Activated naive CD4-positive, alpha-beta T cell treated with anti-CD3 and anti-CD28 coated beads for 36 hours (primary cell): ENCODE results near the gene GATC. TPM values are rescaled to one million over a fixed set of nuclear protein-coding genes. Genes with fewer than 3 reads are reported as not detected.

Source experiments
- CTCF ChIA-PET: fragments of 350-600 bp; sonication (Branson Sonifier 250); formaldehyde crosslinking; loops from one replicate; lab custom pipeline; 2021; ENCODE audit warnings: antibody characterized with exemption; lab: Charles Lee
- DNase-seq: peaks from one replicate; pipeline ENCODE4 v3.0.0-alpha.2; 2020
- H3K27ac Mint-ChIP-seq: one replicate; pipeline ENCODE4 v1.8.0; 2021; ENCODE audit warnings: mild to moderate bottlenecking, mixed read lengths
- H3K27me3 Mint-ChIP-seq: one replicate; pipeline ENCODE4 v1.8.0; 2021; ENCODE audit warnings: low read depth, mixed read lengths
- H3K36me3 Mint-ChIP-seq: one replicate; pipeline ENCODE4 v1.8.0; 2021; ENCODE audit warnings: low read depth, mixed read lengths
- H3K4me1 Mint-ChIP-seq: one replicate; pipeline ENCODE4 v1.8.0; 2021; ENCODE audit warnings: low read depth, mixed read lengths
- H3K4me3 Mint-ChIP-seq: one replicate; pipeline ENCODE4 v1.8.0; 2021; ENCODE audit warnings: mild to moderate bottlenecking, moderate library complexity, mixed read lengths
- H3K9me3 Mint-ChIP-seq: one replicate; pipeline ENCODE4 v1.8.0; 2021; ENCODE audit warnings: mixed read lengths
- intact Hi-C: fragments of 100-400 bp; cut with micrococcal nuclease; formaldehyde crosslinking; loops from one replicate; pipeline ENCODE4 v1.15.1; 2023
- total RNA-seq, 2 experiments: library from RNA; stranded (reverse); gene quantifications; one replicate each; pipeline ENCODE4 v1.2.3, GENCODE V29; 2021

Gene GATC, protein sequence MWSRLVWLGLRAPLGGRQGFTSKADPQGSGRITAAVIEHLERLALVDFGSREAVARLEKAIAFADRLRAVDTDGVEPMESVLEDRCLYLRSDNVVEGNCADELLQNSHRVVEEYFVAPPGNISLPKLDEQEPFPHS
- total RNA-seq: 10 to 100 TPM; 33.1 to 35.3 TPM

GRCh38 chr12:120445911-120446843, at the start of gene GATC, which contains the start of gene TRIAP1:
TSS of gene GATC (plus strand) at chr12:120446444. CDS start at chr12:120446481, 37 bp downstream.
TSS of gene TRIAP1 (minus strand) at chr12:120446384. CDS start at chr12:120446372, 12 bp downstream.
- Mint-ChIP-seq H3K27me3 (no peaks in the 10 kb centered on the region), H3K36me3 (peaks cover 33% of the 10 kb centered on the region), H3K27ac (peak within 1 kb of the TSS; percentile 95), H3K4me1 (peaks cover 47% of the 10 kb centered on the region), H3K9me3 (no peaks in the 10 kb centered on the region), H3K4me3 (peak within 1 kb of the TSS; percentile 95)
- CTCF ChIA-PET: interaction anchor here (0.5 to 2.2 kb wide), 3 partner anchors 13 to 141 kb away, joined by 3 to 5 read pairs (median 3); no protein-coding TSS in a partner anchor
- peak; percentile 90 for DNase-seq
- intact Hi-C loops: loop anchor here (1.0 to 2.0 kb wide), 3 partner anchors 8 to 51 kb away; partner anchors contain the start of genes COX6A1, DYNLL1 and SRSF9

DNA sequence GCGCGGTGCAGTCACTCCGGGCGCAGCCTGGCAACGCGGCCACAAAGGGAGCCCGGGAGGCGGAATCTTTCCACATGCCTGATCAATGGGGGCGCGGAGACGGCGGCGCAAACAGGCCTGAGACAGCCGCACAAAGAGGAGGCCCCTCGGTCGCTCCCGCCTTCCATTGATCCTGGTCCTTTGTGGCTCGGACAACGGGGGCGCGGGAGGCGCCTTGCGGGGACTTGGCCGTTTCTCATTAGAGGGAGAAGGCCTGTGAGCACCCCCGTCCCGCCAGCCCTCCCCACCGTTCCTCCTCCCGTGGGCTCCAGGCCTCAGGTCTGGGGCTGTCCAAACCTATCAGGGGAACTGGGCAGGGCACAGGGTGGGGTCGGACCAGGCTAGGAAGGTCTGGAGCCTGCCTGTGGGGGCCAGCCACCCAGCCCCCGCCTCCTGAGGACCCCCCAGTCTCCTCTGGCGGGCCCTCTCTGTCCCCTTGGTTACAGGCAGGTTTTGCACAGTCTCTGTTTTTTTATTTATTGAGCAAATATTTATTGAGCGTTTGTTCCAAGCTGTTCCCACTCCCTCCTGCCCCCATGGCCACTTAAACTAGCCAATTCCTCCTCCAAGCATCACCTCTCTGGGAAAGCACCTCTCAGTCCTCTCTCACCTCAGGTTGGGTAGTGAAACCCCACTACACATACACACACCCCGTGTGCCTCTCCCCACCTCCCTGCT, 48.3 kb upstream of the GATC start:
- peaks cover 15% of the 10 kb centered on the region for H3K27me3 Mint-ChIP-seq

DNA sequence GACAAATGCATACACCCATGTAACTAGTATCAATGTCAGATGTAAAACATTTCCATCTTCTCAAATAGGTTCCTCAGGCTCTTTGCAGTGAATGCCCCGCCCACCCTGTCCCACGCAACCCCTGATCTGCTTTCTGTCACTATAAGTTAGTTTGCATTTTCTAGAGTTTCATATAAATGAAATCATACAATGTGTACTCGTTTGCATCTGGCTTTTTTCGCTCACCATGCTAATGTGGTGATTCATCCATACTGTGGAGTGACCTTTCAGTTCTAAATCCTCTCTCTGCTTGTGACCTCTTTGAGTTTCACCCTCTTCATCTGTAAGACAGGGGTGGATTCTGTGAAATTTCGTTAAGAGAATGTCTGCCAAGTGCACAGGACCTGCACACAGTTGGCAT, 46.7 kb upstream of the GATC start:
- no peak for DNase-seq
- H3K4me1 Mint-ChIP-seq: peaks cover 2% of the 10 kb centered on the region
- no peaks in the 10 kb centered on the region for H3K9me3 Mint-ChIP-seq
- intact Hi-C loops: no loop called here
- H3K27me3 Mint-ChIP-seq: peaks cover 15% of the 10 kb centered on the region
- H3K4me3 Mint-ChIP-seq: no peak overlapping the region
- CTCF ChIA-PET: no interaction called here
- H3K27ac Mint-ChIP-seq: no peak overlapping the region
- no peaks in the 10 kb centered on the region for H3K36me3 Mint-ChIP-seq

More for the DNA sequence above, 48.3 kb upstream of the GATC start:
- CTCF ChIA-PET: no interaction called here
- H3K4me3 Mint-ChIP-seq: no peak overlapping the region
- DNase-seq: no peak
- H3K9me3 Mint-ChIP-seq: no peaks in the 10 kb centered on the region
- no peak overlapping the region for H3K27ac Mint-ChIP-seq
- H3K36me3 Mint-ChIP-seq: no peaks in the 10 kb centered on the region
- intact Hi-C loops: no loop called here
- no peaks in the 10 kb centered on the region for H3K4me1 Mint-ChIP-seq

- peaks cover 2% of the 10 kb centered on the region for H3K4me1 Mint-ChIP-seq
- no peak for DNase-seq
- no peaks in the 10 kb centered on the region for H3K36me3 Mint-ChIP-seq
- no peak overlapping the region for H3K27ac Mint-ChIP-seq
- CTCF ChIA-PET: no interaction called here
- H3K4me3 Mint-ChIP-seq: no peak overlapping the region
- no peaks in the 10 kb centered on the region for H3K9me3 Mint-ChIP-seq
- intact Hi-C loops: no loop called here
- peaks cover 8% of the 10 kb centered on the region for H3K27me3 Mint-ChIP-seq
These were observed 44.0 kb upstream of the GATC start for GRCh38 chr12:120402217-120402616.

GRCh38 chr12:120403869-120404268, 42.4 kb upstream of the GATC start:
- intact Hi-C loops: no loop called here
- H3K27me3 Mint-ChIP-seq: peaks cover 5% of the 10 kb centered on the region
- H3K9me3 Mint-ChIP-seq: no peaks in the 10 kb centered on the region
- H3K27ac Mint-ChIP-seq: no peak overlapping the region
- no peak for DNase-seq
- CTCF ChIA-PET: interaction anchor here (1.2 kb wide), 1 partner anchor 47 kb away, joined by 4 read pairs; no protein-coding TSS in a partner anchor
- H3K4me1 Mint-ChIP-seq: peaks cover 2% of the 10 kb centered on the region
- H3K4me3 Mint-ChIP-seq: no peak overlapping the region
- H3K36me3 Mint-ChIP-seq: no peaks in the 10 kb centered on the region

DNA sequence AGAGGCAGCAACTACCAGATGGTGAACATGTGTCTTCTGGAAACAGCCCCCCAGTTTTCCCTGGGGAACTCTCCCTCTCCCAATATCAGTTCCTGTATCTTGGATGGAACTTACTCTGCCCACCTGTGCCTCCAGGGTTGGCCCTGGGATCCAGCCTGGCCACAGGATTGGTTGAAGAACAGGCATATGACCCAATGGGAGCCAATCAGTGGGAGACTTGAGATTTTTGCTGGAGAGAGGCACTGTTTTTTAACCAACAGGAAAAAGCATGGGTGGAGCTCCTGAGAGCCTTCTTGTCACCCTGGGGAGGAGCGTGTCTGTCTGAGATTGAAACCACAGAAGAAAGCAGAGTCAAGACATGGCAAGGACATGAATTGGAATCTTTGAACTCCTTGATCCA, 42.0 kb upstream of the GATC start:
- CTCF ChIA-PET: interaction anchor here (1.2 kb wide), 1 partner anchor 47 kb away, joined by 4 read pairs; no protein-coding TSS in a partner anchor
- intact Hi-C loops: no loop called here
- Mint-ChIP-seq H3K36me3 (no peaks in the 10 kb centered on the region), H3K9me3 (no peaks in the 10 kb centered on the region), H3K27ac (no peak overlapping the region), H3K27me3 (peaks cover 5% of the 10 kb centered on the region), H3K4me3 (no peak overlapping the region), H3K4me1 (peaks cover 2% of the 10 kb centered on the region)
- DNase-seq: no peak

GRCh38 chr12:120406069-120406468, 40.2 kb upstream of the GATC start:
- H3K36me3 Mint-ChIP-seq: no peaks in the 10 kb centered on the region
- no peak for DNase-seq
- peaks cover 2% of the 10 kb centered on the region for H3K4me1 Mint-ChIP-seq
- no peak overlapping the region for H3K27ac Mint-ChIP-seq
- H3K27me3 Mint-ChIP-seq: no peaks in the 10 kb centered on the region
- intact Hi-C loops: no loop called here
- H3K9me3 Mint-ChIP-seq: no peaks in the 10 kb centered on the region
- CTCF ChIA-PET: no interaction called here
- H3K4me3 Mint-ChIP-seq: no peak overlapping the region

DNA sequence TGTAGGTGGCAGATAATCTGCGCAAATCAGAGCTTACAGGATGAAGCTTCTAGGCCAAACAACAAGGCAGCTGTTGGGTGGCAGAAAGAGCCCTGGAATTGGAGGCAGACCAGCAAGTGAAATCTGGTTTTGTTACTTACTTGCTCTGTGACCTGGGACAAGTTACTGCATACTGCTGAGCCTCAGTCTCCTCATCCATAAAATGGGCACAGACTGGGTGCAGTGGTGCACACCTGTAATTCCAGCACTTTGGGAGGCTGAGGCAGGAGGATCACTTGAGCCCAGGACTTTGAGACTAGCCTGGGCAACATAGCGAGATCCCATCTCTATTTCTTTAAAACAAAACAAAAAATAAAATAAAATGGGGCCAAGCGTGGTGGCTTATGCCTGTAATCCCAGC, 39.7 kb upstream of the GATC start:
- peaks cover 2% of the 10 kb centered on the region for H3K4me1 Mint-ChIP-seq
- CTCF ChIA-PET: no interaction called here
- H3K9me3 Mint-ChIP-seq: no peaks in the 10 kb centered on the region

GRCh38 chr12:120408771-120409170, 37.5 kb upstream of the GATC start:
- no peak for DNase-seq
- Mint-ChIP-seq H3K4me3 (no peak overlapping the region), H3K36me3 (no peaks in the 10 kb centered on the region), H3K27me3 (no peaks in the 10 kb centered on the region), H3K4me1 (peaks cover 2% of the 10 kb centered on the region), H3K27ac (no peak overlapping the region), H3K9me3 (no peaks in the 10 kb centered on the region)
- intact Hi-C loops: no loop called here
- CTCF ChIA-PET: no interaction called here

More for the DNA sequence above, 39.7 kb upstream of the GATC start:
- Mint-ChIP-seq H3K27ac (no peak overlapping the region), H3K27me3 (no peaks in the 10 kb centered on the region), H3K36me3 (no peaks in the 10 kb centered on the region), H3K4me3 (no peak overlapping the region)
- intact Hi-C loops: no loop called here
- no peak for DNase-seq

GRCh38 chr12:120412421-120412820, 33.8 kb upstream of the GATC start:
- Mint-ChIP-seq H3K27me3 (no peaks in the 10 kb centered on the region), H3K27ac (no peak overlapping the region), H3K36me3 (no peaks in the 10 kb centered on the region), H3K9me3 (no peaks in the 10 kb centered on the region), H3K4me3 (no peak overlapping the region), H3K4me1 (no peaks in the 10 kb centered on the region)
- DNase-seq: no peak
- CTCF ChIA-PET: no interaction called here
- intact Hi-C loops: no loop called here

DNA sequence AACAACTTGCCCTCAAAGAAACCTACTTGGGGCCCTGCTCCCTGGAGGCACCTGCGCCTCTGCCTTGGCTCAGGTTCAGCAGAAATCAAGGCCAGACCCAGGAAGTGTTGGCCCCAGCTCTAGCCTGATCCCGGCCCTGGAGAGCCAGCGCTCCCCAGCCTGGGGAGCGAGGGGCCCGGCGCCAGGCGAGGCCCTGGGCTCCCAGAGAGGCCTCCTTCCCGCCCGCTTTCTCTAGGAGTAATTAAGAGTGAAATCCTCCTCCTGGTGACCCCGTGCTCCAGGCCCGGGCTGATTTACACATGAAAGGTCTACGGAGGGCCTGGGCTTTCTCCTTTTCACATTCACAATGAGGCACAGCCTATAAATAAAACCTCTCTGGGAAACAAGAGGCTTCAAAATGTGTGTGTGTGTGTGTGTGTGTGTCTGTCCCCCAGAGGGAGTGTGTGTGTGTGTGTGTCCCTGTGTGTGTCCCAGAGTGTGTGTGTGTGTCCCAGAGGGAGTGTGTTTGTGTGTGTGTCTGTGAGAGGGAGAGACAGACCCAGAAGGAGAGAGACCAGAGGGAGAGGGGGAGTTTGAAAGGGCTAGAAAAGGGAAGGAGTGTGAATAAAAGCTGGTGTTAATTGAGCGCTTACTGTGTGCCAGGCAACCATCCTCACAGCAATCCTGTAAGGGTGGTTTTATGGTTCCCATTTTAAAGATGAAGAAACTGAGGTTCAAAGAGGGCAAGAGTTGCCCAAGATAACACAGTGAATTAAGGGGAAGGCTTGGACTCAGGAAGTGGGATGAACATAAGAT, 32.1 kb upstream of the GATC start:
- H3K27me3 Mint-ChIP-seq: no peaks in the 10 kb centered on the region
- no peaks in the 10 kb centered on the region for H3K9me3 Mint-ChIP-seq
- H3K27ac Mint-ChIP-seq: no peak overlapping the region
- H3K4me1 Mint-ChIP-seq: no peaks in the 10 kb centered on the region
- no peaks in the 10 kb centered on the region for H3K36me3 Mint-ChIP-seq
- CTCF ChIA-PET: interaction anchor here (1.0 kb wide), 1 partner anchor 57 kb away, joined by 3 read pairs; no protein-coding TSS in a partner anchor
- no peak for DNase-seq
- intact Hi-C loops: no loop called here
- H3K4me3 Mint-ChIP-seq: no peak overlapping the region
